K562 (cell line): ENCODE measurements around the gene ZNF865. TPM values are rescaled to one million over a fixed set of nuclear protein-coding genes. Genes with fewer than 3 reads are reported as not detected.

ENCODE experiments used
- ATAC-seq: fragments of 200-7000 bp; cut with Tn5 transposase; 3 replicates; pipeline ENCODE4 v1.9.1; 2020; ENCODE audit warnings: moderate library complexity
- BruUV-seq: library from RNA; stranded (reverse); fragments of 400-500 nt; replicated peaks from 2 replicates; lab custom pipeline; 2021; lab: Mats Ljungman, UMichigan
- CTCF ChIA-PET: fragments of 300-600 bp; formaldehyde crosslinking; extraction: SDS; loops from one replicate; lab custom pipeline; 2021; ENCODE audit warnings: low intra/inter-chr PET ratio; lab: Yijun Ruan, JAX
- POLR2A ChIA-PET: fragments of 300-600, 350-650 bp; sonication (Branson Sonifier 250); formaldehyde crosslinking; extraction: SDS; loops from one replicate; lab custom pipeline; 2021; ENCODE audit warnings: antibody characterized with exemption, inconsistent platforms; lab: Yijun Ruan, JAX
- DNase-seq, 4 experiments: peaks; one replicate each; pipeline versions ENCODE4 v3.0.0 to v3.0.0-alpha.2; 2011 to 2018; ENCODE audit warnings: low spot score in 3 of 4, mixed read lengths in 3 of 4; ENCODE audit errors: extremely low read depth in 1 of 4
- FAIRE-seq: peaks from 2 replicates; lab custom pipeline; 2011; peaks lifted over from hg19 to GRCh38; lab: Jason Lieb, UNC
- H2AFZ ChIP-seq: 2 replicates; pipeline ENCODE4 v1.6.0; 2011; ENCODE audit warnings: low read depth, low read length, control low read depth, inconsistent platforms
- H3K27ac ChIP-seq: fragments of 200-600 bp; 3 replicates; pipeline ENCODE4 v1.8.0; 2011; ENCODE audit warnings: low read depth, mild to moderate bottlenecking, control low read depth, inconsistent platforms, low read length, moderate library complexity, mixed read lengths; ENCODE audit errors: extremely low read depth
- H3K27me3 ChIP-seq, 2 experiments: fragments of 300-600 bp in 1 of 2; 2 replicates in 1 of 2; 3 replicates in 1 of 2; pipeline versions ENCODE4 v1.6.0 to v1.8.0; 2011; ENCODE audit warnings: inconsistent platforms in 2 of 2, low read length in 2 of 2, mild to moderate bottlenecking in 1 of 2, mixed read lengths in 1 of 2, moderate library complexity in 1 of 2; ENCODE audit not compliant: control insufficient read depth in 2 of 2, insufficient read depth in 2 of 2
- H3K36me3 ChIP-seq: fragments of 300-600 bp; 3 replicates; pipeline ENCODE4 v1.8.0; 2011; ENCODE audit warnings: mild to moderate bottlenecking, low read length, inconsistent platforms; ENCODE audit not compliant: control insufficient read depth, insufficient read depth
- H3K4me1 ChIP-seq, 2 experiments: fragments of 200-600 bp in 1 of 2; replicated peaks in 1 of 2; 2 replicates in 1 of 2; 3 replicates in 1 of 2; pipeline versions ENCODE4 v1.5.1 to v1.8.0; 2011; ENCODE audit warnings: inconsistent platforms in 2 of 2, low read length in 2 of 2, mild to moderate bottlenecking in 1 of 2, mixed read lengths in 1 of 2, moderate library complexity in 1 of 2; ENCODE audit not compliant: control insufficient read depth in 2 of 2, insufficient read depth in 2 of 2
- H3K4me2 ChIP-seq: 2 replicates; pipeline ENCODE4 v1.6.1; 2011; ENCODE audit warnings: low read length, control low read depth, inconsistent platforms, mixed read lengths; ENCODE audit not compliant: insufficient read depth
- H3K4me3 ChIP-seq: fragments of 200-600 bp; sonication (generic), shearing (Covaris generic); 2 replicates; pipeline ENCODE4 v1.5.1; 2016; ENCODE audit warnings: control low read depth, inconsistent platforms
- H3K79me2 ChIP-seq: fragments of 200-600 bp; 3 replicates; pipeline ENCODE4 v1.8.0; 2011; ENCODE audit warnings: low read length, inconsistent platforms; ENCODE audit not compliant: control insufficient read depth, insufficient read depth
- H3K9ac ChIP-seq, 2 experiments: 2 replicates each; pipeline versions ENCODE4 v1.6.0 to v1.6.1; 2011; ENCODE audit warnings: low read depth in 2 of 2, low read length in 2 of 2, control low read depth in 1 of 2, inconsistent platforms in 1 of 2, mild to moderate bottlenecking in 1 of 2, mixed read lengths in 1 of 2; ENCODE audit not compliant: insufficient read depth in 1 of 2
- H3K9me1 ChIP-seq: one replicate; pipeline ENCODE4 v1.6.0; 2011; ENCODE audit warnings: inconsistent platforms, mild to moderate bottlenecking, low read length, moderate library complexity; ENCODE audit not compliant: control insufficient read depth, insufficient read depth
- H3K9me3 ChIP-seq: replicated peaks from 2 replicates; pipeline ENCODE4 v1.5.1; 2011; ENCODE audit warnings: low read depth, low read length, inconsistent platforms; ENCODE audit not compliant: control insufficient read depth, insufficient read depth
- H4K20me1 ChIP-seq: replicated peaks from 2 replicates; pipeline ENCODE4 v1.6.1; 2011; ENCODE audit warnings: low read length, inconsistent platforms, mixed read lengths; ENCODE audit not compliant: control insufficient read depth, insufficient read depth
- ARNT ChIP-seq, 2 experiments: fragments of 450-650 bp; IDR thresholded peaks; 2 replicates each; pipeline ENCODE4 v1.6.1; 2016; ENCODE audit warnings: mild to moderate bottlenecking in 1 of 2
- HNRNPK ChIP-seq: fragments of 200-400 bp; formaldehyde crosslinking; IDR thresholded peaks from one replicate; pipeline ENCODE4 v1.6.1; 2018; ENCODE audit warnings: mild to moderate bottlenecking, low read depth, low read length; ENCODE audit not compliant: poor library complexity, severe bottlenecking
- ZFPM2 ChIP-seq: fragments of 250-450 bp; sonication (Bioruptor Pico); IDR thresholded peaks from 2 replicates; pipeline ENCODE4 v1.5.1; 2022; ENCODE audit warnings: mild to moderate bottlenecking
- WGBS: fragments of 100-300 bp; shearing (Covaris generic); methylation state at CpG from one replicate; pipeline ENCODE4 v1.1.6; 2016; ENCODE audit warnings: low coverage, mixed read lengths; ENCODE audit not compliant: insufficient coverage; ENCODE audit errors: missing lambda C conversion rate; 5-methylcytosine and 5-hydroxymethylcytosine counted together
- in situ Hi-C: fragments of 300-500 bp; cut with MboI; formaldehyde crosslinking; loops from 4 replicates; pipeline ENCODE4 v1.15.0; 2018; ENCODE audit warnings: inconsistent platforms, mixed read lengths
- intact Hi-C: fragments of 100-400 bp; cut with micrococcal nuclease; formaldehyde crosslinking; loops from 2 replicates; pipeline ENCODE4 v1.14.2; 2022
- polyA plus RNA-seq, 8 experiments: library from polyadenylated mRNA; depleted of rRNA in 4 of 8; stranded (reverse) in 5 of 8; unstranded in 3 of 8; fragments of >200 nt; fragmentation: Nextera tagmentation in 2 of 8; fragmentation: Illumina TruSeq in 1 of 8; extraction: Ambion mirVana in 2 of 8; extraction: Trizol in 1 of 8; gene quantifications; 2 replicates each; pipeline versions ENCODE4 v1.2.1 to v1.2.3, GENCODE V29; 2011 to 2014; ENCODE audit warnings: inconsistent platforms in 1 of 8, missing spikeins in 1 of 8
- total RNA-seq, 7 experiments: library from RNA; depleted of rRNA in 6 of 7; stranded (reverse); fragments of >200 nt in 6 of 7; fragmentation: Illumina TruSeq in 2 of 7; extraction: Trizol in 2 of 7; gene quantifications; 2 replicates each; pipeline versions ENCODE4 v1.2.1 to v1.2.3, GENCODE V29; 2011 to 2021; ENCODE audit warnings: low replicate concordance in 1 of 7
- TF ChIP-seq, protein P1 (sequence below), 2 experiments: fragments of 200-800 bp in 1 of 2; sonication (Bioruptor generic) in 1 of 2; sonication (generic) in 1 of 2; formaldehyde crosslinking in 1 of 2; IDR thresholded peaks in 1 of 2; conservative IDR thresholded peaks in 1 of 2; 2 replicates each; pipeline versions ENCODE4 v1.5.0 to v1.6.1; 2016 to 2020; ENCODE audit warnings: missing compliant biosample characterization in 1 of 2, missing genetic modification characterization in 1 of 2, missing genetic modification reagents in 1 of 2
- TF ChIP-seq, protein P2 (sequence below): sonication (generic); formaldehyde crosslinking; IDR thresholded peaks from 2 replicates; pipeline ENCODE4 v1.5.0; 2020; ENCODE audit warnings: missing genetic modification reagents
- TF ChIP-seq, protein P3 (sequence below): fragments of 450-650 bp; IDR thresholded peaks from one replicate; pipeline ENCODE4 v1.6.1; 2018; ENCODE audit warnings: mild to moderate bottlenecking, moderate library complexity; ENCODE audit not compliant: partially characterized antibody

ZNF865 gene
- total and polyA plus RNA-seq, 9 of the 15 experiments (the other 6 are each of a cell fraction or from before 2014, with no cell fraction given): 0.40 to 18.8 (median 1.6) TPM; not detected in 2

DNA sequence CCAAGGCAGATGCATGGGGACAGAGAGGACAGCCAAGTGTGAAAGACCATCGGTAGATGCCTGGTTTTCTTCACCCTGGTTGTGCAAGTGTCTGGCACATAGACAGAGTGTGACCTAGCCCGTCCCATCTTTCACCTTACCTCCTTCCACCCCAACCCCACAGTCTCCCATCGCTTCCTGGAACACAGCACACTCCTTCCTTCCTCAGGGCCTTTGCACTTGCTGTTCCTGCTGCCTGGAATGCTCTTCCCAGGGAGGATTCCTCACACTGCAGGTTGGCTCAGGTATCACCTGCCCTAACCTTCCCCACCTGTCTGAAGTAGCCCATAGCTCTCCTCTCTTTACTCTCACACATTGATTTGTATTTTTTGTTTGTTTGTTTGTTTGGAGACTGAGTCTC lies 9.1 kb upstream of the ZNF865 start:
- no TSS peak for BruUV-seq
- ATAC-seq (no peak), FAIRE-seq (no peak), DNase-seq (no peak)
- no peak overlapping the region for H3K4me3 ChIP-seq
- H4K20me1 ChIP-seq: no peaks in the 10 kb centered on the region
- H3K79me2 ChIP-seq: peaks cover 13% of the 10 kb centered on the region
- CTCF ChIA-PET: no interaction called here
- 91% methylated on average over 1 of the region's 3 CpGs for WGBS
- intact Hi-C loops (no loop called here), in situ Hi-C loops (no loop called here)
- peaks cover 14 to 23% of the 10 kb centered on the region in 2 experiments; a peak in 4 of 5 replicates for H3K4me1 ChIP-seq
- H3K4me2 ChIP-seq: no peak overlapping the region
- POLR2A ChIA-PET: no interaction called here
- TF ChIP-seq, protein P1, sequence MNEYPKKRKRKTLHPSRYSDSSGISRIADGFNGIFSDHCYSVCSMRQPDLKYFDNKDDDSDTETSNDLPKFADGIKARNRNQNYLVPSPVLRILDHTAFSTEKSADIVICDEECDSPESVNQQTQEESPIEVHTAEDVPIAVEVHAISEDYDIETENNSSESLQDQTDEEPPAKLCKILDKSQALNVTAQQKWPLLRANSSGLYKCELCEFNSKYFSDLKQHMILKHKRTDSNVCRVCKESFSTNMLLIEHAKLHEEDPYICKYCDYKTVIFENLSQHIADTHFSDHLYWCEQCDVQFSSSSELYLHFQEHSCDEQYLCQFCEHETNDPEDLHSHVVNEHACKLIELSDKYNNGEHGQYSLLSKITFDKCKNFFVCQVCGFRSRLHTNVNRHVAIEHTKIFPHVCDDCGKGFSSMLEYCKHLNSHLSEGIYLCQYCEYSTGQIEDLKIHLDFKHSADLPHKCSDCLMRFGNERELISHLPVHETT (CRISPR knock-in tag; conservative IDR thresholded peaks at IDR 0.05 in 1 of 2, IDR thresholded peaks at IDR 0.05 in 1 of 2): no peak
- TF ChIP-seq, protein P2, sequence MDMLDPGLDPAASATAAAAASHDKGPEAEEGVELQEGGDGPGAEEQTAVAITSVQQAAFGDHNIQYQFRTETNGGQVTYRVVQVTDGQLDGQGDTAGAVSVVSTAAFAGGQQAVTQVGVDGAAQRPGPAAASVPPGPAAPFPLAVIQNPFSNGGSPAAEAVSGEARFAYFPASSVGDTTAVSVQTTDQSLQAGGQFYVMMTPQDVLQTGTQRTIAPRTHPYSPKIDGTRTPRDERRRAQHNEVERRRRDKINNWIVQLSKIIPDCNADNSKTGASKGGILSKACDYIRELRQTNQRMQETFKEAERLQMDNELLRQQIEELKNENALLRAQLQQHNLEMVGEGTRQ: no peak
- TF ChIP-seq ARNT (IDR thresholded peaks at IDR 0.05) (no peak), HNRNPK (no peak), ZFPM2 (CRISPR knock-in tag) (no peak)
- TF ChIP-seq, protein P3, sequence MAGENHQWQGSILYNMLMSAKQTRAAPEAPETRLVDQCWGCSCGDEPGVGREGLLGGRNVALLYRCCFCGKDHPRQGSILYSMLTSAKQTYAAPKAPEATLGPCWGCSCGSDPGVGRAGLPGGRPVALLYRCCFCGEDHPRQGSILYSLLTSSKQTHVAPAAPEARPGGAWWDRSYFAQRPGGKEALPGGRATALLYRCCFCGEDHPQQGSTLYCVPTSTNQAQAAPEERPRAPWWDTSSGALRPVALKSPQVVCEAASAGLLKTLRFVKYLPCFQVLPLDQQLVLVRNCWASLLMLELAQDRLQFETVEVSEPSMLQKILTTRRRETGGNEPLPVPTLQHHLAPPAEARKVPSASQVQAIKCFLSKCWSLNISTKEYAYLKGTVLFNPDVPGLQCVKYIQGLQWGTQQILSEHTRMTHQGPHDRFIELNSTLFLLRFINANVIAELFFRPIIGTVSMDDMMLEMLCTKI: no peak
- H3K9me3 ChIP-seq: peaks cover 3% of the 10 kb centered on the region; the same call in 1 of the 2 replicates
- H3K27me3 ChIP-seq: no peaks in the 10 kb centered on the region
- peaks cover 39% of the 10 kb centered on the region; the same call in 2 of the 3 replicates for H3K36me3 ChIP-seq
- no peaks in the 10 kb centered on the region for H3K9me1 ChIP-seq
- H3K27ac ChIP-seq: no peak overlapping the region; the same call in 2 of the 3 replicates
- no peak overlapping the region for H3K9ac ChIP-seq
- no peak overlapping the region for H2AFZ ChIP-seq
